ENCODE measurements around the gene MAT2A. TPM values are rescaled to one million over a fixed set of nuclear protein-coding genes. Genes with fewer than 3 reads are reported as not detected.

The MAT2A gene
- total RNA-seq, result 100 to 1,000 TPM; 226 to 259 TPM

GRCh38 chr2:85538507-85539360, at the start of gene MAT2A:
Gene MAT2A (plus strand): TSS chr2:85539168. CDS start chr2:85539288, 120 bp downstream.
- intact Hi-C loops (cut with DNase I, micrococcal nuclease), result loop anchor here (1.0 to 5.0 kb wide), 15 partner anchors 23 to 902 kb away; partner anchors contain the start of genes ELMOD3 (in 2 of the 2), GGCX (in 2 of the 2), RETSAT (in 2 of the 2) and IMMT (in 1 of the 2)
- peak within 1 kb of the TSS; percentile 99 for H3K27ac Mint-ChIP-seq
- H3K4me3 Mint-ChIP-seq, result peak within 1 kb of the TSS; percentile 95
- H3K4me1 Mint-ChIP-seq, result peaks cover 43% of the 10 kb centered on the region
- ChIA-PET CTCF (interaction anchor here (0.6 to 8.1 kb wide), 10 partner anchors 11 to 211 kb away, joined by 3 to 80 read pairs (median 4); partner anchors contain the start of genes ELMOD3, GGCX, RETSAT and SH2D6), POLR2A (interaction anchor here (0.6 to 3.9 kb wide), 20 partner anchors 9 to 238 kb away, joined by 3 to 26 read pairs (median 4); partner anchors contain the start of genes C2orf68, ELMOD3, GGCX and RETSAT)
- no peaks in the 10 kb centered on the region for H3K9me3 Mint-ChIP-seq (ENCODE audit: low read depth)
- DNase-seq (peak; percentile 93), ATAC-seq (peak; percentile 79)
- H3K27me3 Mint-ChIP-seq, result no peaks in the 10 kb centered on the region
- peaks cover 51% of the 10 kb centered on the region for H3K36me3 Mint-ChIP-seq (ENCODE audit: low read depth)

DNA sequence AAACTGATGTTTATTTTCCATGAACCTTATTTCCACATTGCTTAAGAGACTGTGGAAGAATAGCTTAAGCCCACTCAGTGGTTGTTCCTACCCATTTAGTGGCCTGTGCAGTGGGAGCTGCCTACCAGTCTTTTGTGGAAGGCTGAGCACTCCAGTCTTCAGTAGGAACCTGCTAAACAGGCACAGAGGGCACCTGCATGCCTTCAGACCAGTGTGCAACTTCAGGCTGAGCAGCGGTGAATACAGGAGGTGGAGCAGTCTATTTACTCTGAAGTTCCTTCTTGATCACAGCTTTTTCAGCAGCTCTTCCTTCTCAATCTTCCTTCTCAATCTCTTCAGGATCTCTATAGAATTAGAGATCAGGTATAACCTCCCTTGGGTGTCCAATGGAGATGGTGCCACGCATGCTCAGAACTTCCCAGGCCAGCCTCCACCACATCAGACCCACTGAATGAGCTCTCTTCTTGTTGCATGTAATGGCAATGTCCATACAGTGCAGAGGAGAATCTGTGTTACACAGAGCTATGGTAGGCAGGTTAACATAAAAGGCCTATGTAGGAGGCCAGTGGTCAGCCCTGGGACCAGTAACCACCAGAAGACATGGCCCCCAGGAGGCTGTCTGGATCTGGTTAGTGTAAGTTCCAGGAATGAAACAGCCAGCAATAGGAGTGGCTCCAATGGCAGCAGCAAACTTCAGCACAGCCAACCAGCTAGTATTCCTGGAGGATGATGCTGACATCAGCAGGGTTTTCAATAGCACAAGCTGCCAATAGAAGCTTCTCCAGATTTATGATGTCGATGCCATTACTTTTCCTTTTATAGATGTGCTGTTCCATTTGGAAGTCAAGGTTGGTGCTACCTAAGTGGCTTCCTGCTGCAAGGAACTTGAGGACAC, 47.9 kb upstream of the MAT2A start:
- H3K4me3 Mint-ChIP-seq, result no peak overlapping the region
- H3K4me1 Mint-ChIP-seq, result no peaks in the 10 kb centered on the region
- ATAC-seq (no peak), DNase-seq (no peak)
- H3K36me3 Mint-ChIP-seq (ENCODE audit: low read depth), result peaks cover 3% of the 10 kb centered on the region
- no peaks in the 10 kb centered on the region for H3K27me3 Mint-ChIP-seq
- peaks cover 2% of the 10 kb centered on the region for H3K9me3 Mint-ChIP-seq (ENCODE audit: low read depth)
- CTCF ChIA-PET, result no interaction called here
- POLR2A ChIA-PET, result no interaction called here
- no peak overlapping the region for H3K27ac Mint-ChIP-seq
- intact Hi-C loops (cut with DNase I, micrococcal nuclease), result no loop called here

- Mint-ChIP-seq H3K9me3 (ENCODE audit: low read depth) (no peaks in the 10 kb centered on the region), H3K27ac (no peak overlapping the region), H3K36me3 (ENCODE audit: low read depth) (no peaks in the 10 kb centered on the region), H3K27me3 (no peaks in the 10 kb centered on the region), H3K4me3 (no peak overlapping the region), H3K4me1 (no peaks in the 10 kb centered on the region)
- intact Hi-C loops (cut with DNase I, micrococcal nuclease), result no loop called here
- ChIA-PET POLR2A (no interaction called here), CTCF (interaction anchor here (0.9 kb wide), 1 partner anchor 50 kb away, joined by 3 read pairs; no protein-coding TSS in a partner anchor)
- ATAC-seq, result no peak
- no peak for DNase-seq
These were observed 42.5 kb upstream of the MAT2A start for GRCh38 chr2:85496436-85496835.

DNA sequence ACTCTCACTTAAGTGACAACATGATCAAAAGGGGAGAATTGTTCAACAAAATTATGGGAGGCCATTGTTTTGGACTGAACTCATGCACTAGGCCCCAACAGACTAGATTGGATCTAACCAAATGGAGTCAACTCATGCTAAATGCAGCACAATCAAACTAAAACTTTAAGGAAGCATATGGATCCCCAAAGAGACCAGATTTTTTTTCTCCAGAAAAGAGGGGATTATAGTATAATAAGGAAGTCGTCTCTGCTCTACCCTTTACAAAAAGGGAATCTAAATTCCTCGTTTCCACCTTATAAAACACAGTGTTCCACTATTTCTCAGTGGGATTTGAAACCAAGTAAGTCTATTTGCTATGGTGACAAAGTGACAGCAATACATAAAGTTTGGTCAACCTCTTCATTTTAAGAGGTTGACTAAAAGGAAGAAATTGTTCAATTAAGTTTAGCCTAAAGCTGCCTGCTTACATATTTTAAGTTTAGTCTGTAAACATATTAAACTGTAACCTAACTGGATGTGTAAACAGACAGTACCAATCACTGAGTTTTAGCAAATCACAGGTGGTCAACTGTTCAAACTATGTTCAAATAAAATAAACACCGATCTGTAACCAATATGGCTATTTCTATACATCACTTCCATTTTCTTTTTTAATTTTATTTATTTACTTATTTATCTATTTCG, 40.9 kb upstream of the MAT2A start:
- Mint-ChIP-seq H3K4me1 (no peaks in the 10 kb centered on the region), H3K36me3 (ENCODE audit: low read depth) (no peaks in the 10 kb centered on the region), H3K9me3 (ENCODE audit: low read depth) (no peaks in the 10 kb centered on the region), H3K4me3 (no peak overlapping the region), H3K27ac (no peak overlapping the region), H3K27me3 (no peaks in the 10 kb centered on the region)
- DNase-seq, result no peak
- ChIA-PET CTCF (no interaction called here), POLR2A (no interaction called here)
- intact Hi-C loops (cut with DNase I, micrococcal nuclease), result no loop called here
- no peak for ATAC-seq

DNA sequence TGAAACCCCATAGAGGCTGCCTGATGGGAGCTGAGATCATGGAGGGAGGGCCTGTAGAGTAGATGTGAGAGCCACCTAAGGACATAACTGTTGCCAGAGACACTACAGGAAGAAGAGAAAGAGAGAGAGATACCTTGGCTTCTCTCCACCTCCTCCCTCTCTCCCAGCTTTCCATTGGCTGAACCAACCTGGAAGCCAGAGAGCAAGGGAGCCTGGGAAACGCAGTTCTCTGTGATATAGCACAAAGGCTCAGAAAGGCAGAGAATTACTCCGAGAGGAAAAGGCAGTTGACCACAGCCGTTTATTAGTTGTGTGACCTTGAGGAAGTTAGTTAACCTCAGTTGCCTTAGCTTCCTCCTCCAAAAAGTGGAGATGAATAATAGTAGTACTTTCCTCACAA, 37.7 kb upstream of the MAT2A start:
- H3K27ac Mint-ChIP-seq, result no peak overlapping the region
- DNase-seq, result no peak
- intact Hi-C loops (cut with DNase I, micrococcal nuclease), result no loop called here
- H3K36me3 Mint-ChIP-seq (ENCODE audit: low read depth), result no peaks in the 10 kb centered on the region
- no peak overlapping the region for H3K4me3 Mint-ChIP-seq
- ATAC-seq, result no peak
- no peaks in the 10 kb centered on the region for H3K4me1 Mint-ChIP-seq
- ChIA-PET CTCF (interaction anchor here (1.0 kb wide), 1 partner anchor 45 kb away, joined by 3 read pairs; no protein-coding TSS in a partner anchor), POLR2A (no interaction called here)
- H3K9me3 Mint-ChIP-seq (ENCODE audit: low read depth), result no peaks in the 10 kb centered on the region
- no peaks in the 10 kb centered on the region for H3K27me3 Mint-ChIP-seq

DNA sequence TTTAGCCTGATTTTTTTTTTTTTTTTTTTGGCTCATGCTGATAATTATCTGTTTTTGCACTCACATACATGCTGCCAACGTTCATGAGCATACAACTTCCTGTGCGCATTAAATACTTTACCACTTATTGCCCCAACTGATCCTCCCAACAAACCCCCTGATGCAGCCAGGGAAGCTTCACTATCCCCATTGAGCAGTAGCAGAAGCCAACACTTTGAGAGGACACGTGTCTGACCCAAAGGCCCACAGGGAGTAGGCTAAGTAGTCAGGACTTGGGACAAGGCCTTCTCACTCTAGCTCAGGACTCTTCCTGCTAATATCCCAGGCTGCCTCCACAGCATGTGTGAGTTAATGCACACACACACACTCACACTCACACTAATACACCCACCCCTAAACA, 36.2 kb upstream of the MAT2A start:
- Mint-ChIP-seq H3K9me3 (ENCODE audit: low read depth) (no peaks in the 10 kb centered on the region), H3K4me3 (no peak overlapping the region), H3K36me3 (ENCODE audit: low read depth) (no peaks in the 10 kb centered on the region), H3K4me1 (no peaks in the 10 kb centered on the region), H3K27ac (no peak overlapping the region), H3K27me3 (no peaks in the 10 kb centered on the region)
- POLR2A ChIA-PET, result interaction anchor here (0.6 kb wide), 1 partner anchor 33 kb away, joined by 8 read pairs; no protein-coding TSS in a partner anchor
- no peak for DNase-seq
- no peak for ATAC-seq
- CTCF ChIA-PET, result no interaction called here
- intact Hi-C loops (cut with DNase I, micrococcal nuclease), result no loop called here

GRCh38 chr2:85503168-85503850, 35.7 kb upstream of the MAT2A start:
- H3K9me3 Mint-ChIP-seq (ENCODE audit: low read depth), result no peaks in the 10 kb centered on the region
- H3K4me1 Mint-ChIP-seq, result no peaks in the 10 kb centered on the region
- no peak overlapping the region for H3K4me3 Mint-ChIP-seq
- POLR2A ChIA-PET, result interaction anchor here (0.6 kb wide), 1 partner anchor 34 kb away, joined by 8 read pairs; no protein-coding TSS in a partner anchor
- DNase-seq (no peak), ATAC-seq (no peak)
- CTCF ChIA-PET, result interaction anchor here (0.6 to 0.7 kb wide), 2 partner anchors 27 to 249 kb away, joined by 3 to 4 read pairs; no protein-coding TSS in a partner anchor
- no peaks in the 10 kb centered on the region for H3K36me3 Mint-ChIP-seq (ENCODE audit: low read depth)
- intact Hi-C loops (cut with DNase I, micrococcal nuclease), result no loop called here
- no peak overlapping the region for H3K27ac Mint-ChIP-seq
- no peaks in the 10 kb centered on the region for H3K27me3 Mint-ChIP-seq

DNA sequence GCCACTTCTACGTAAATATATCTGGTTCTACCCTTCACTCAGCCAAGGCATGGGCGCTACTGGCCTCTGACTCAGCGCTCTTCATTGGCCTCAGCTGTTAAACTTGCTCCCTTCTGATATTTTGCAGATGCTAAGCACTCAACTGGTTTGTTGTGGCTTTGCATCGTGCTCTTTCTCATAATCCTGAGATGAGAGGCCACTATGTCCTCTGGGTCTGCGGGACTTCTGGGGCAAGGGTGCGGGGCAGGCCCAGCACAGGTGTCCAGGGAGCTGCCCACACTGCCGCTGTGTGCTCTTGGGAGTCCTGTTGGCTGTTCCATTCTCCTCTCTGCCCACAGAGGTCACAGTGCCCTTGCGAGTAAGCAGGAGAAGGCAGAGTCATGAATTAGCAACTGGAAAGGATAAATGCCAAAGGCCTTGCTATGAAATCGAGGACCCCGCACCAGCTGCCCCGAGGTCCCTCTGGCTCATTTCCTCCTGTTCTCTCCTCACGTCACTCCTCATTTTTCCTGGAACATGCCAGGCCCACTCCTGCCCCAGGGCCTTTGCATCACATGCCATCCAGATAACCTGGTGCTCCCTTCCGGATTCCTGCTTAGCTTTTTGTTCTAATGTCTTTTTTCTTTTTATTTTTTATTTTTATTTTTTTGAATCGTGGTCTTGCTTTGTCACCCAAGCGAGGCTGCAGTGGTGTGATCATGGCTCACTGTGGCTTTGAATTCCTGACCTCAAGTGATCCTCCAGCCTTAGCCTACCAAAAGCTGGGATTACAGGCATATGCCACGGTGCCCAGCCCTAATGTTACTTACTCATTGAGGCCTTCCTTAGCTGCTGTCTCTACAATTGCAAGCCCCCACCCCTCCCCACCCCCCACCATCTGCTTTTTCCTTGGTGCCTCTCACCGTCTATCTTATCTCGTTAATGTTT, 34.9 kb upstream of the MAT2A start:
- ATAC-seq (no peak), DNase-seq (no peak)
- POLR2A ChIA-PET, result no interaction called here
- Mint-ChIP-seq H3K27me3 (no peaks in the 10 kb centered on the region), H3K27ac (no peak overlapping the region), H3K9me3 (ENCODE audit: low read depth) (no peaks in the 10 kb centered on the region), H3K36me3 (ENCODE audit: low read depth) (no peaks in the 10 kb centered on the region), H3K4me1 (no peaks in the 10 kb centered on the region), H3K4me3 (no peak overlapping the region)
- CTCF ChIA-PET, result interaction anchor here (0.6 to 1.1 kb wide), 4 partner anchors 25 to 249 kb away, joined by 3 to 4 read pairs (median 3); no protein-coding TSS in a partner anchor
- intact Hi-C loops (cut with DNase I, micrococcal nuclease), result no loop called here

GRCh38 chr2:85504778-85505261, 34.1 kb upstream of the MAT2A start:
- intact Hi-C loops (cut with DNase I, micrococcal nuclease), result no loop called here
- H3K9me3 Mint-ChIP-seq (ENCODE audit: low read depth), result no peaks in the 10 kb centered on the region
- DNase-seq (no peak), ATAC-seq (no peak)
- CTCF ChIA-PET, result interaction anchor here (0.6 to 1.1 kb wide), 2 partner anchors 26 to 31 kb away, joined by 3 read pairs; no protein-coding TSS in a partner anchor
- POLR2A ChIA-PET, result no interaction called here
- H3K27me3 Mint-ChIP-seq, result no peaks in the 10 kb centered on the region
- H3K27ac Mint-ChIP-seq, result no peak overlapping the region
- no peak overlapping the region for H3K4me3 Mint-ChIP-seq
- no peaks in the 10 kb centered on the region for H3K36me3 Mint-ChIP-seq (ENCODE audit: low read depth)
- H3K4me1 Mint-ChIP-seq, result no peaks in the 10 kb centered on the region

Data from activated CD4-positive, alpha-beta T cell treated with anti-CD3 and anti-CD28 coated beads for 36 hours (primary cell).